ENCODE results near the gene RASAL2.

- TF ChIP-seq, protein P1, sequence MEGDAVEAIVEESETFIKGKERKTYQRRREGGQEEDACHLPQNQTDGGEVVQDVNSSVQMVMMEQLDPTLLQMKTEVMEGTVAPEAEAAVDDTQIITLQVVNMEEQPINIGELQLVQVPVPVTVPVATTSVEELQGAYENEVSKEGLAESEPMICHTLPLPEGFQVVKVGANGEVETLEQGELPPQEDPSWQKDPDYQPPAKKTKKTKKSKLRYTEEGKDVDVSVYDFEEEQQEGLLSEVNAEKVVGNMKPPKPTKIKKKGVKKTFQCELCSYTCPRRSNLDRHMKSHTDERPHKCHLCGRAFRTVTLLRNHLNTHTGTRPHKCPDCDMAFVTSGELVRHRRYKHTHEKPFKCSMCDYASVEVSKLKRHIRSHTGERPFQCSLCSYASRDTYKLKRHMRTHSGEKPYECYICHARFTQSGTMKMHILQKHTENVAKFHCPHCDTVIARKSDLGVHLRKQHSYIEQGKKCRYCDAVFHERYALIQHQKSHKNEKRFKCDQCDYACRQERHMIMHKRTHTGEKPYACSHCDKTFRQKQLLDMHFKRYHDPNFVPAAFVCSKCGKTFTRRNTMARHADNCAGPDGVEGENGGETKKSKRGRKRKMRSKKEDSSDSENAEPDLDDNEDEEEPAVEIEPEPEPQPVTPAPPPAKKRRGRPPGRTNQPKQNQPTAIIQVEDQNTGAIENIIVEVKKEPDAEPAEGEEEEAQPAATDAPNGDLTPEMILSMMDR (IDR thresholded peaks at IDR 0.05; ENCODE audit: low read depth, low read length): no peak
- no peak for TF ChIP-seq EZH2phosphoT487 (IDR thresholded peaks at IDR 0.05; ENCODE audit: low read depth)
These were observed 7.3 kb downstream of the RASAL2 start for GRCh38 chr1:178101266-178101630.
